GM18873 (cell line): ENCODE data around the gene SNX24.
"Not testable (repeated sequence)": the region's sequence is repeated elsewhere in the genome, so short reads cannot be mapped to it uniquely, and the experiment has no call there.

Source experiments
- ATAC-seq: cut with Tn5 transposase; IDR thresholded peaks from one replicate; pipeline ENCODE4 v1.9.1; 2021; ENCODE audit warnings: mild to moderate bottlenecking, moderate library complexity, moderate number of reproducible peaks; ENCODE audit not compliant: unreplicated experiment, low FRiP score

The SNX24 gene

GRCh38 chr5:122870219-122870856 is 24.9 kb downstream of the SNX24 start:
- no peak for ATAC-seq

GRCh38 chr5:122871661-122872060 is 26.2 kb downstream of the SNX24 start:
- ATAC-seq, result no peak

DNA sequence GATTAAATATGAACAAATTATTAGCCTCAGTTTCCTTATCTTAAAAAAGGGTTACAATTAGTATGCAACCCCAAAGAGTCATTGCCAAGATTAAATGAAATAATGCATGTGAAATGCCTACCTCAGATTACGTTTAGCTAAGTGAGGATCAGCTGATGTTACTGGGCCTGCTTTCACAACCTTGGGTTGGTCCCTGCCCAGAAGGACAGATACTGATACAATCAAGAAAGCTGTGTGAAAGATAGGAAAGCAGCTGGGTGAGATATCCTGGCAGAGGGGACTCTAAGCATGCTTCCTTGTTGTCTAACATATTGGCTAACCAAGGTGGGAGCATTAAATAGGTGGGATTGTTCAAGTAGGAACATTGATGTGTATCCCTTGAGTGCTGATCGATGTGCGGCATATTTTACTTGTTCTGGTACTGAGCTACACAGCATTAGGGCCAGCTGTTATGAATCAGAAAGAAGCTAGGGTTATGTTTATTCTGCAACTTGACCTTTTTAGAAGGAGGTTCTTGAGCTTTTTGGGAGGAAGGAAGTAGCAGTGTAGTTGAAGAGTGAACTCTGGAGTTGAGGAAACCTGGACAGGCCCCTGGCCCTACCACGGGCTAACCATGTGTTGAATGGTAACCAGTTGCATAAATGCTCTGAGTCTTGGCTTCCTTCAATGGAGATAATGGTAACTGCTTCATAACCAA is 28.9 kb downstream of the SNX24 start:
- no peak for ATAC-seq

GRCh38 chr5:122877518-122877917 is 32.1 kb downstream of the SNX24 start:
- ATAC-seq, result no peak

- no peak for ATAC-seq
These were observed 33.7 kb downstream of the SNX24 start for GRCh38 chr5:122879076-122879475.

DNA sequence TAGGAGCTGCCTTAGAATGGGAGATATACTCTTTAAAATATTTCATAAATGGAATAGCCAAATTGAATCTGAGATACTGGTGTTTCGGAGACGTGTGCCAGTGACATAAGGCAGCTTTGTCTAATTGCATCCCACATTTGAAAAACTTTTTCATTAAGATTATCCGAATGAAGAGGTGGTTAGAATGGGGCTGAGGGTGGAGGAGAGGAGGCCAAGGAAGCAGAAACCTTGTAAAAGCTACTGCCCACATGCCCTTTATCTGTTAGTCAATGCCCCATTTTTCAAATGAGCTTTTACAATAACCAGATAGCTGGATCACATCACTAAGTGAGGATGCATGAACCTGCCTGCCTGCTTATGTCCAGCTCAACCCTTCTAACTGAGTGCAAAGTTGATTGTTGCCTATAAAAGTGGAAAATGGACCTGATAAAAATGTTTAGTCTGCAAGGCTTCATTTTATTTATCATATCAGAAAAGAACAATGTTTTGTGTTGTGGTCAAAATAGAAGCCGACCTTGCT is 34.8 kb downstream of the SNX24 start:
- no peak for ATAC-seq

DNA sequence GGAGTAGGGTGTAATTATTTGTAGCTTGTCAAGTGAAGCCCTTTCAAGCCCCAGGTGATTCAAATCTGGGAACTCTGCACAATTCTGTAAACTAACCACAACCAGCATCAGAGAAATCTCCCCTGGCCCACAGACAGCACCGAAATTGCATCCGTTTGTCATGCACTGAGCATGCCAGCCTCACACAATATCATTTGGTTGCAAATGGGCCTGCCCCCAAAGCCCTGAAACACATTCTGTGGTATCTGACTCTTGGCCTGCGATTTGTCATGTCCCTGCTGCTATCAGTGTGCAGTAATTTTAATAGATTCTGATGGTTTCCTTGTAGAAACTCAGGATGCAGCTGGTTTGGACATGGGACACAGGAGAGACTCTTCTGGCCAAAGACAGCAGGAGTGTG is 35.3 kb downstream of the SNX24 start:
- ATAC-seq, result no peak

- no peak for ATAC-seq
These were observed 37.4 kb downstream of the SNX24 start for GRCh38 chr5:122882831-122883230.

DNA sequence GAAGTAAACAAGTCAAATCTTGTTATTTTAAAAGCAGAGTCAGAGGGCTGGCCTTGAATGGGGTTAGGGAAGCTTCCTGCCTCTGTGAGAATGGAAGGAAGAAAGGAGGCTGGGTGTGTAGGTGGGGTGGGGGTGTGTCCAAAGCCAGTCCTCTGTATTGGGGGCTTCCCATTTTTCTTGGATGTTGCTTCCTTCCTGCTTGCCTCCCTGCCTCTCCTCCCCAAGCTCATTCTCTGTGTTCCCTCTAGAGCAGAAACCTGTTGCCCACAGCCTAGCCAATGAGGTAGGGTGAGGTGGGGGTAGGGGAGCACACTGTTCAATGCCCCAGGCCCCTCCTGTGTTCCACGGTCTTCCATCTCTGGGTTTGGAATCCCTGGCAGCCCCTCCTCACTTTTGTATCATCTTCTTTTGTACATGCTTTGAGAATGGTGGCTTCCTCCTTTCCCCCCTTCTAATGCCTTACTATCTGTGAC is 39.7 kb downstream of the SNX24 start:
- ATAC-seq, result no peak

DNA sequence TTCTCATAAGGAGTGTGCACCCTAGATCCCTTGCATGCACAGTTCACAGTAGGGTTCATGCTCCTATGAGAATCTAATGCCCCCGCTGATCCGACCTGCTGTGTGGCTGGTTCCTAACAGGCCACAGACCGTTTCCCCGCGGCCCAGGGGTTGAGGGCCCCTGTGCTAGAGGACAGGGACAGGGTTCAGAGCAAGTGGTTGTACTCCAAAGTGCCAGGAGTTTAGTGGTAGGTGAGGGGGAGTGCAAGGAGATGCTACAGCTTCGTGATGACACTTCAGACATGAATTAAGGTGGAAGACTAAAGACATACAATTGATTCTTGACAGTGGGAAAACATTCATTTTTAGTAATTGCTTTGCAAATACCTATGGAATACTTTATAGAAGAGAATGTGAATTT is 40.5 kb downstream of the SNX24 start:
- ATAC-seq, result no peak

GRCh38 chr5:122895141-122895540 is 49.7 kb downstream of the SNX24 start:
- ATAC-seq, result no peak

GRCh38 chr5:122896598-122897282 is 51.3 kb downstream of the SNX24 start:
- no peak for ATAC-seq

- no peak for ATAC-seq
These were observed 51.8 kb downstream of the SNX24 start for GRCh38 chr5:122897283-122897602.

DNA sequence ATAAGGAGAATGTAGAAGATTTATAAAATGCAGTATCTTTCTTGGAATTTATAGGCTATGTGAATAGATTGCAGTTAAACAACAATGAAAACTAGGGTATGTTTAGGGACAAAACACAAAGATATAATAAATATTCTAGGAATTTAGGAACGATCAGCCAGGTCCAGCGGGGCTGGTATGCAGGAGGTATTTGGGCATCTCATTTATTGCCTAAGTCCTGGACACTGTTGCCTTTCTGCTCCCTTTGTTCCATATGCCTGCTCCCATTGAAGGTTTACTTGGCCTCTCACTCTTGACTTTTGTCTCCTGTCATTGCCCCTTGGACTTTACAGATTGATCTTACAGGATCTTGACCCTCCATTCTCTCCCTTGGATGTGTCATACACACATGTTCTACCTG is 55.9 kb downstream of the SNX24 start:
- ATAC-seq, result no peak

- no peak for ATAC-seq
These were observed 56.9 kb downstream of the SNX24 start for GRCh38 chr5:122902263-122902662.

- no peak for ATAC-seq
These were observed 61.4 kb downstream of the SNX24 start for GRCh38 chr5:122906768-122907167.

DNA sequence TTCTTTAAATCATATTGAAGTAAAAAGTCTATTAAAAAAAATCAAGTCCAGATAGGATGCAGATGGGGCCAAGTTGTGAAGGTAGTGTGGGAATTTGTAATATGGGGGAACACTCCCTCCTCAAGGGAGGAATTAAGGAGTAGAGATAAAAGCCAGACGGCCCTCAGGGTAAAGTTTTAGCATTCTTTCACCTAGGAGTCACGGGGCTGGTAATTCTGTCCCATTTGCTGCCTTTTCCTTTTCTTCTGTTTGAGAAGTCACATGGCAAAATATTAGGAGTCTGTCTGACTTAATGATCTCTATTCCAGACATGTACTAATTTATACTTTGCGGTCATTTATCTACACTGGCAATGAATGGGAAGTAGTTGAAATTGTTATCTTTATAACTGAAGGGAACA is 61.9 kb downstream of the SNX24 start:
- no peak for ATAC-seq

GRCh38 chr5:122908108-122908507 is 62.7 kb downstream of the SNX24 start:
- ATAC-seq, result no peak

- ATAC-seq, result no peak
These were observed 63.2 kb downstream of the SNX24 start for GRCh38 chr5:122908662-122909061.

DNA sequence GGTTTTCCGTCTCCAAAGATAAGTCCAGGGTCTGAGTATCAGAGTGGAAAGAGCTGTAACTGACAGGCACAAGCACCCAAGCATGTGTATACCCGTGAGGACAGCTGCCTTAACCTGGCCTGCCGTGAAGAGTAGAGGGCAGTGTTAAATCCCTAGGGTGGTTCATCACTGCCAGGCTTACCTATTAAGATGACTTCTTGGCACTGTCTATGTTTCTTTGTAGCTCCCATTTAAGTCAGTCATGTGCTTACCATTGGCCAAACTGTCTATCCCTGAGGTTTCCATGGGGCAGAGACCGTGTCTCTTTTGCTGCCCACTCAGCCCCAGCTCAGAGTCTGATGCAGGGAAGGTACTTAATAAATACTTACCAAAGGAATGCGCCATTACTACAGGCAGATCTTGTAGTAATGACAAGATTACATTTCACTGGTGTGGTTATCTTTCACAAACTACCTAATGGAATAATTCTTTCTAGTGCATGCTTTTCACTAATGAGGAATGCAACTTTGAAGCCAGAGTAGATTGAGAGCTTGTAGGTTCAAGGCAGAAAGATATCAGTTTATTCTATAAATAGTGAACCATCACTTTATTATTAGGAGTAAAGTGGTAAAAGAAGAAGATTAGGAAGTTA is 64.2 kb downstream of the SNX24 start:
- no peak for ATAC-seq

GRCh38 chr5:122913436-122913835 is 68.0 kb downstream of the SNX24 start:
- not testable (repeated sequence) for ATAC-seq
